ENCODE data around the gene GRB7.
"Not testable (repeated sequence)": the region's sequence is repeated elsewhere in the genome, so short reads cannot be mapped to it uniquely, and the experiment has no call there.

Gene GRB7

DNA sequence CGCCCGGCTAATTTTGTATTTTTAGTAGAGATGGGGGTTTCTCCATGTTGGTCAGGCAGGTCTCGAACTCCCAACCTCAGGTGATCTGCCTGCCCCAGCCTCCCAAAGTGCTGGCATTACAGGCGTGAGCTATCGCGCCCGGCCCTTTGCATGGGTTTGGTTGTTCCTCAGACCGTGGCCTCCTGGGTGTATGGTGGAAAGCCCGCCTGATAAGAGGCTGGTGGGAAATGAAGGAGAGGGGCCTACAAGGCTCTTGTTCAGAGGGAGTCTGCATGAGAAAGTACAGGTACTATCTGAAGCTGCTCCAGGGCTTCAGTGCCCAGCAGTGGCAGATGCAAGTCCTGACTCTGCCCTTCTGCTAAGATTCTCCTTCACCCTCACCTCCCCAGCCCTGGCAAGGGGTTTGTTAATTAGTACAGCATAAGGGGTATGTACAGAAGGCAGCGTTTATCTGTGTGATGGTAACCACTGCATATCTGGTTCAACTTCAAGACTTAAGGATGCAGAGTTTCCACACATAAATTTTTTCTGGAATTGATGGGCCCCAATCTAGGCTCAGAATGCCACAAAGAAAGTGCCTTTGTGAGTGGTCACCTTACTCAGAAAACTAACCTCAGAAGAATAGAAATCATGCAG, 24.2 kb downstream of the GRB7 start:
- TF ChIP-seq, protein P1, sequence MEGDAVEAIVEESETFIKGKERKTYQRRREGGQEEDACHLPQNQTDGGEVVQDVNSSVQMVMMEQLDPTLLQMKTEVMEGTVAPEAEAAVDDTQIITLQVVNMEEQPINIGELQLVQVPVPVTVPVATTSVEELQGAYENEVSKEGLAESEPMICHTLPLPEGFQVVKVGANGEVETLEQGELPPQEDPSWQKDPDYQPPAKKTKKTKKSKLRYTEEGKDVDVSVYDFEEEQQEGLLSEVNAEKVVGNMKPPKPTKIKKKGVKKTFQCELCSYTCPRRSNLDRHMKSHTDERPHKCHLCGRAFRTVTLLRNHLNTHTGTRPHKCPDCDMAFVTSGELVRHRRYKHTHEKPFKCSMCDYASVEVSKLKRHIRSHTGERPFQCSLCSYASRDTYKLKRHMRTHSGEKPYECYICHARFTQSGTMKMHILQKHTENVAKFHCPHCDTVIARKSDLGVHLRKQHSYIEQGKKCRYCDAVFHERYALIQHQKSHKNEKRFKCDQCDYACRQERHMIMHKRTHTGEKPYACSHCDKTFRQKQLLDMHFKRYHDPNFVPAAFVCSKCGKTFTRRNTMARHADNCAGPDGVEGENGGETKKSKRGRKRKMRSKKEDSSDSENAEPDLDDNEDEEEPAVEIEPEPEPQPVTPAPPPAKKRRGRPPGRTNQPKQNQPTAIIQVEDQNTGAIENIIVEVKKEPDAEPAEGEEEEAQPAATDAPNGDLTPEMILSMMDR (IDR thresholded peaks at IDR 0.05; ENCODE audit: insufficient read depth, low read depth, low read length, missing control alignments) = no peak
- no peak overlapping the region for H3K4me3 ChIP-seq (ENCODE audit: low read depth, low read length)
- DNase-seq (ENCODE audit: low read depth) = no peak

DNA sequence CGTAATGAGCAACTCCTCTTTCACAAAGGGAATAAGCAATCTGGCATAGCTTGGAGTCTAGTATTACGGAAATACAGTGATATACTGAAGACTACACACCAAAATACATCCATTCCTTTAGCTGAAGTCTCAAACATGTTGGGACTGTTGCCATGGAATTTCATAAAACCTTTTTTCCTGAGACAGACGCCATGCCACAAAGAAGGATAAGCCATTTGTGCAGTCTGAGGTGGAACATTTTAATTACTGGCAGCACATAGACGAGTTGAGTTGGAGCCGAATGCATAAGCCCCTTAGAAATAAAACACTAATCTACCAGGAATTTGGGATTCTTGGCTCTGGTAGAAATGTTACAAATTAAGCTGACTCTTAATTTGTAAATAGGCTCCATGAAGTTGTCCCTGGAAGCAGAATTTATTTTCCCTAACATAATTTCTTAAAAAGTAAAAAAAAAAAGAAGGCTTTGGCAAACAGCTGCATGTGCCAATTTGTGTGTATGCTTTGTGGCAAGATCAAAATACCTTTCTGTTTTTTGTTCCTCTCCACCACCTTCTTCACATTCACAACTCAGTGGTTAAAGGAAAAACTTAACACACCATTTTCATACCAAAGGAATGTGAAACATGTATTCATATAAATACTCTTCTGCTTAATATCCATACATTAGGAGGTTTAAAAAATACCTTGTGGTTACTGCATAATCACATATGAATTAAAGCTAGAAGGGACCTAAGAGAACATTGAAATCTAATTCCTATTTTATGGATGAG, 25.5 kb downstream of the GRB7 start:
- no peak overlapping the region for H3K4me3 ChIP-seq (ENCODE audit: low read depth, low read length)
- TF ChIP-seq, protein P1 (IDR thresholded peaks at IDR 0.05; ENCODE audit: insufficient read depth, low read depth, low read length, missing control alignments) = no peak
- DNase-seq (ENCODE audit: low read depth) = no peak

DNA sequence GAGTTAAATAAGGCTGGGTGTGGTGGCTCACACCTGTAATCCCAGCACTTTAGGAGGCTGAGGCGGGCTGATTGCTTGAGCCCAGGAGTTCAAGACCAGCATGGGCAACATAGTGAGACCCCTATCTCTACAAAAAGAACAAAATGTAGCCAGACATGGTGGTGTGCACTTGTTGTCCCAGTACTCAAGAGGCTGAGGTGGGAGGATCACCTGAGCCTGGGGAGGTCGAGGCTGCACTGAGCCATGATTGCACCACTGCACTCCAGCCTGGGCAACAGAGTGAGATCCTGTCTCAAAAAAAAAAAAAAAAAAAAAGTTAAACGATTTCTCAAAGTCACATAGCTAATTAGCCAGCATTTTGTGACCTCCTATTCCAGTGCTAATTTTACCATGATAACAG, 26.4 kb downstream of the GRB7 start:
- H3K4me3 ChIP-seq (ENCODE audit: low read depth, low read length); DNase-seq (ENCODE audit: low read depth): not testable (repeated sequence)

DNA sequence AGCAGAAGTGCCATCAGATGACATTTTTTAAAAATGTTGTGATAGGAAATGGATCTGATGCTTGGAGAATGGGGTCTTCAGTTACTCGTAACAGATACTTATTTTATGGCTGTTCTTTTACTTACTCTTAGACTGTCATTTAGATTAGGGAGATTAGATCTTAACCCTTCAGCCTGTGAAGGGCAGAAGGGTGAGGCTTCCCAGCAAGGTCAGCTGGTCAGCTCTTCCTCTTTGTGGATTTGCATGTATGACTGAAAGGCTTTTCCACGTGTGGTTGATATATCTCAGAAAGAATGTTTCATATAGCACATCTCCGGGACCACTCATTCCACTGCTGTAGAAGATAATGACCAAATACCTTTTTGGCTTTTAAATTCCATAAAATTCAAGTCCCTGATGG, 27.4 kb downstream of the GRB7 start:
- TF ChIP-seq, protein P1 (IDR thresholded peaks at IDR 0.05; ENCODE audit: insufficient read depth, low read depth, low read length, missing control alignments) = no peak
- no peak overlapping the region for H3K4me3 ChIP-seq (ENCODE audit: low read depth, low read length)
- DNase-seq (ENCODE audit: low read depth) = no peak

DNA sequence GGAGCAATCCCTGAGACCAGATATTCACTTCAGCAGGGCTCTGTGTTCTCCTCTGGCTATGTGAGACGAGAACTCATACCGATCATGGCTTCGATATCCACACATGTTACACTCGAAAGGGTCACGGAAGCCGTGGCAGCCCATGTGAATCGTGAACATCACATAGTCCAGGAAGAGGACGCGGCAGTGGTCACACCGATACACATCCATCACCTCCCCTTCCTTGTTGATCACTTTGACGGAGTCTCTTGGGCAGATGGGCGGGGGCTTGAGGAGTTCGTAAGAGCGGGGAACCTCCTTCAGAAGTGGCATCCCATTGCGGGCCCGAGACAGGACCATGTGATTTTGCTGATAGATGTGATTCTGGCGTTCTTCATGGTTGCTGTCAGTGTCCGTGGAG, 28.0 kb downstream of the GRB7 start:
- TF ChIP-seq, protein P1 (IDR thresholded peaks at IDR 0.05; ENCODE audit: insufficient read depth, low read depth, low read length, missing control alignments) = no peak
- H3K4me3 ChIP-seq (ENCODE audit: low read depth, low read length) = no peak overlapping the region
- DNase-seq (ENCODE audit: low read depth) = no peak

DNA sequence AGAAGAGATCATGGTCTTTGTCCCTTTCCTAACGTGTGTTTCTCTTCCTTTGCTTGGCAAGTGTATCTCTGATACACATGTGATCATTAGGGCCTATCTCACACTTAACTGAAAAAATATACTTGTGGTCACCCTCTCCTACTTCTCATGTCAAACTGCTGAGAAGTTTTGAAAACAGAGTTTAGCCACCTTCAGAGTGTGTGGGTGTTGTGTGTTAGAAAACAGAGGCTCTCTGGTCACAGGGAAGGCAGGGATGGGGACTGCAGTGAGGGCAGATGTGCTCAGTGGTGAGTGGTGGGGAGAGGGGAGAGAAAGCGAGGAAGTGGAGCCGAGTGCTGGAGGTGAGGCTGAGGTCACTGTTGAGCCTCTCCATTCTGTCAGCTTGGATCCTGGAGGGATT, 29.4 kb downstream of the GRB7 start:
- peak; percentile 71 for DNase-seq (ENCODE audit: low read depth)
- no peak overlapping the region for H3K4me3 ChIP-seq (ENCODE audit: low read depth, low read length)
- TF ChIP-seq, protein P1 (IDR thresholded peaks at IDR 0.05; ENCODE audit: insufficient read depth, low read depth, low read length, missing control alignments) = no peak

DNA sequence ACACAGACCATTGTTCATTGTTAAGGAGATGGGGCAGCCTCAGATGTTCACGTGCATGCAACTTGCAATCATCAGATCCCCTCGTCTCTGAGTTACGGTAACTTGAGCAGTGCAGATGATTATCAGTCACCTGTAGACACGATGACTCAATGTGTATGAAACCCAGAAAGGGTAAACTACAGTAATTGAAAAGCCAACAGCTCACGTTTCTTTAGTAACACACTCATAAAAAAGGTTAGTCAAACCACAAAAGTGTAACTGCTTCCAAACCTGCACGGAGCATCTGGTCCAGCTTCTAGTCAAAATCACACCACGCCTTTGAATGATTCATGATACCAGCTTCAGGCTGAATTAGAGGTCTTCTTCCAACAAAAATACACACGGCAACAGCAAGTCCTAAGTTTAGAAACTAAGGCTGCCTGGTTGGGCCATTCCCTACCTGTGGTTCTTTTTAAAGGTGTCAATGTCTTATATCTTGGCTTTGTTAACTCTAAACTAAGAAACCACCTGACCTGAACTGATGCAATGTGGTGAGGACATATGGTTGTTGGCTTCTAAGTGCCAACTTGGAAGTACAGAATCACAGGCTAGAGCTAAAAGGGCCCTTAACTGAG, 32.3 kb downstream of the GRB7 start:
- DNase-seq (ENCODE audit: low read depth) = peak; percentile 89

More for the DNA sequence above, 32.3 kb downstream of the GRB7 start:
- H3K4me3 ChIP-seq (ENCODE audit: low read depth, low read length) = peak overlapping the region; percentile 5; the same call in 1 of the 2 replicates
- TF ChIP-seq, protein P1 (IDR thresholded peaks at IDR 0.05; ENCODE audit: insufficient read depth, low read depth, low read length, missing control alignments) = no peak
